Thyroid gland (tissue), 4 donors: ENCODE measurements around the gene ZFYVE26. TPM values are rescaled to one million over a fixed set of nuclear protein-coding genes. Genes with fewer than 3 reads are reported as not detected.
"Not testable (repeated sequence)": the region's sequence is repeated elsewhere in the genome, so short reads cannot be mapped to it uniquely, and the experiment has no call there.

Source experiments
- DNase-seq, 2 donors: peaks; one replicate each; pipeline ENCODE4 v3.0.0-alpha.2; 2019
- H3K27ac ChIP-seq, 3 donors: fragments of 200-600 bp; sonication (generic); 1 replicate in 2 of 3; 2 replicates in 1 of 3; pipeline ENCODE4 v1.5.1; 2016 to 2019; ENCODE audit warnings: mild to moderate bottlenecking in 1 of 3, moderate library complexity in 1 of 3
- H3K27me3 ChIP-seq: fragments of 200-600 bp; sonication (generic); one replicate; pipeline ENCODE4 v1.5.1; 2019
- H3K36me3 ChIP-seq, 2 donors: fragments of 200-600 bp; sonication (generic); one replicate each; pipeline ENCODE4 v1.5.1; 2016 to 2019
- H3K4me1 ChIP-seq, 2 donors: fragments of 200-600 bp; sonication (generic); one replicate each; pipeline ENCODE4 v1.5.1; 2017 to 2019
- H3K4me3 ChIP-seq, 3 donors: fragments of 200-600 bp; sonication (generic); replicated peaks in 1 of 3; 1 replicate in 2 of 3; 2 replicates in 1 of 3; pipeline ENCODE4 v1.5.1; 2016; ENCODE audit warnings: mild to moderate bottlenecking in 1 of 3
- H3K9me3 ChIP-seq: fragments of 200-600 bp; sonication (generic); one replicate; pipeline ENCODE4 v1.5.1; 2017
- CTCF ChIP-seq, 6 experiments: fragments of 200-600 bp in 3 of 6; fragments of 450-650 bp in 3 of 6; sonication (generic) in 3 of 6; IDR thresholded peaks; one replicate each; pipeline ENCODE4 v1.5.1; 2016 to 2019; ENCODE audit warnings: antibody characterized with exemption in 6 of 6, mild to moderate bottlenecking in 2 of 6, inconsistent platforms in 1 of 6, moderate library complexity in 1 of 6
- POLR2A ChIP-seq, 2 donors: fragments of 450-650 bp; IDR thresholded peaks; one replicate each; pipeline ENCODE4 v1.6.1; 2017; ENCODE audit warnings: antibody characterized with exemption in 2 of 2, mild to moderate bottlenecking in 2 of 2, moderate library complexity in 1 of 2
- WGBS, 2 donors: methylation state at CpG; one replicate each; pipeline ENCODE4 v1.1.5; 2017; 5-methylcytosine and 5-hydroxymethylcytosine counted together
- intact Hi-C: fragments of 100-400 bp; cut with DNase I; formaldehyde crosslinking; loops from one replicate; pipeline ENCODE4 v1.15.1; 2023
- total RNA-seq, 4 donors: library from RNA; depleted of rRNA; stranded (reverse); fragments of >200 nt; gene quantifications; one replicate each; pipeline ENCODE4 v1.2.3, GENCODE V29; 2016

ZFYVE26 gene
- total RNA-seq, 4 donors from 2014 or later: 21.5 to 49.7 (median 37.1) TPM

GRCh38 chr14:67820428-67820971 lies 4.1 kb upstream of the ZFYVE26 start:
- peak overlapping the region in 2 of 3 donors; percentile 75 to 85 for H3K4me3 ChIP-seq
- H3K9me3 ChIP-seq: no peaks in the 10 kb centered on the region
- H3K36me3 ChIP-seq: no peaks in the 10 kb centered on the region
- TF ChIP-seq POLR2A (IDR thresholded peaks at IDR 0.05) (no peak), CTCF (IDR thresholded peaks at IDR 0.05) (no peak)
- H3K27me3 ChIP-seq: no peaks in the 10 kb centered on the region
- intact Hi-C loops: no loop called here
- peak in 1 of 2 donors; percentile 4 for DNase-seq
- H3K4me1 ChIP-seq: peaks cover 7 to 15% of the 10 kb centered on the region in 2 donors
- H3K27ac ChIP-seq: no peak overlapping the region
- WGBS, 2 donors: 23 to 36% methylated on average over 13 of the region's 13 CpGs

GRCh38 chr14:67819563-67820421 lies 3.4 kb upstream of the ZFYVE26 start, which contains the start of gene RAD51B:
Gene RAD51B (plus strand): TSS chr14:67819779.
- peaks cover 11 to 19% of the 10 kb centered on the region in 2 donors for H3K4me1 ChIP-seq
- 1% methylated on average over 30 of the region's 30 CpGs for WGBS, 2 donors
- H3K4me3 ChIP-seq: peak within 1 kb of the TSS; percentile 50 to 85 (median 75)
- DNase-seq: peak; percentile 80 to 83
- no peaks in the 10 kb centered on the region for H3K9me3 ChIP-seq
- intact Hi-C loops: no loop called here
- no peaks in the 10 kb centered on the region for H3K36me3 ChIP-seq
- no peak for TF ChIP-seq CTCF (IDR thresholded peaks at IDR 0.05)
- no peak for TF ChIP-seq POLR2A (IDR thresholded peaks at IDR 0.05)
- H3K27ac ChIP-seq: peak within 1 kb of the TSS in 2 of 3 donors; percentile 30 to 49
- H3K27me3 ChIP-seq: no peaks in the 10 kb centered on the region

- DNase-seq, H3K27ac ChIP-seq, H3K36me3 ChIP-seq, H3K9me3 ChIP-seq, H3K4me3 ChIP-seq, intact Hi-C loops, H3K27me3 ChIP-seq: not testable (repeated sequence)
- 91 to 95% methylated on average over 6 of the region's 6 CpGs for WGBS, 2 donors
- H3K4me1 ChIP-seq: peaks cover 11 to 19% of the 10 kb centered on the region in 2 donors
Observed at GRCh38 chr14:67818476-67818875, 2.1 kb upstream of the ZFYVE26 start.

- TF ChIP-seq CTCF (IDR thresholded peaks at IDR 0.05) (no peak), POLR2A (IDR thresholded peaks at IDR 0.05) (no peak)
- H3K4me3 ChIP-seq: no peak overlapping the region
- intact Hi-C loops: no loop called here
- H3K4me1 ChIP-seq: peaks cover 11 to 19% of the 10 kb centered on the region in 2 donors
- H3K36me3 ChIP-seq: peaks cover 2 to 10% of the 10 kb centered on the region in 2 donors
- H3K27me3 ChIP-seq: no peaks in the 10 kb centered on the region
- H3K27ac ChIP-seq: no peak overlapping the region
- no peak for DNase-seq
- WGBS, 2 donors: 89 to 92% methylated on average over 14 of the region's 14 CpGs
- H3K9me3 ChIP-seq: no peaks in the 10 kb centered on the region
Observed at GRCh38 chr14:67817750-67818438, 1.5 kb upstream of the ZFYVE26 start.

GRCh38 chr14:67815573-67816225 lies 691 bp downstream of the ZFYVE26 start:
- 5 to 6% methylated on average over 14 of the region's 14 CpGs for WGBS, 2 donors
- peaks cover 11 to 17% of the 10 kb centered on the region in 2 donors for H3K4me1 ChIP-seq
- H3K4me3 ChIP-seq: peak overlapping the region; percentile 40 to 89 (median 83)
- peak overlapping the region; percentile 53 to 84 (median 74) for H3K27ac ChIP-seq
- DNase-seq: peak in 1 of 2 donors; percentile 8
- H3K9me3 ChIP-seq: no peaks in the 10 kb centered on the region
- TF ChIP-seq POLR2A (IDR thresholded peaks at IDR 0.05) (no peak), CTCF (IDR thresholded peaks at IDR 0.05) (no peak)
- intact Hi-C loops: no loop called here
- peaks cover 8 to 16% of the 10 kb centered on the region in 2 donors for H3K36me3 ChIP-seq
- no peaks in the 10 kb centered on the region for H3K27me3 ChIP-seq
